ENCODE data around the gene ARCN1. TPM values are rescaled to one million over a fixed set of nuclear protein-coding genes. Genes with fewer than 3 reads are reported as not detected.

The ARCN1 gene
- total and polyA plus RNA-seq, 9 of the 15 experiments (the other 6 are each of a cell fraction or from before 2014, with no cell fraction given) = 30.0 to 224 (median 76.4) TPM

DNA sequence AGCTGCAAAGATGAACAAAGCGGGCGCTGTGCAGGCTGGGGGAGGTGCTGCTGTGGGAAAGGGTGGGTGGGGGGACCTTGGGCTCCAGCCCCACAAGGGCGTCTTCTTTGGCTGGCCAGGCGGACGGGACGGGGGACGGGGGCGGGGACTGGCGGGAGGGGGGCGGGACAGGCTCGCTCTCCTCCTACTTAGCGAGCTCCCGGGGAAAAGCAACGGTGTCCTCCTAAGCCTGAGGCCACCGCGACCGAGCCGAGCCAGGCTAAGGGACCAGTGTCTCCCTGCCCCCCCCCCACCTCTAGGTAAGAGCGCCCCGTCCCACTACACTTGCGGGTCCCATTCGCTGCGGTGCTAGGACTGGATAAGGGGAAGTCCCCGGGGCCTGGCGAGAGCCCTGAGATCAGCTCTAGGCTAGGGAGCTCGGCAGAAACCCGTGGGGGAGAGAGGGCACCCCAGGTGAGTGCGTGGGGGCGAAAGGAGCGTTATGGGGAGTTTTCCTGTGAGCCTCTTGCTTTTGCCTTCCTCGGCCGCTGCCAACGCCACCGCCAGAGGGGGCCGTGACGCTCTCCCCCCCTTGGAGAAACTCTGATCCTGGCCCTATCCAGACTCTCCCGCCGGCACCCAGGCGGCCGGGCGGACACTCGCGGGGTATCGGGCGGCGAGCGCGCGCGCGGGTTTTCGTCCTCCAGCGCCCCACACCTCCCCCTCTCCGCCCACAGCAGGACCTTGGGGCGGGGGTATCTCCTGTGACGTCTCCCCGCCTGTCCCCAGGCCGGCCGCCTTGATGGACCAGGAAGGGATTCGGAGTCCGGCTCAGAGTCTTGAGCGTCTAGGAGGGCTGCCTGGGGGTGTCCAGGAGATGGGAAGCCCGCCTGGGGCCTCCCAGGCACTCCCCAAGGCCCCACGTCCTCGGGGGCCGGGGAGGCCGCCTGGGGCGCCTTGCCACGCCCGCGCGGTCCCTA lies 35.5 kb downstream of the ARCN1 start, which contains the start of gene PHLDB1 (continued):
- no peak for TF ChIP-seq CREB3 (tag; conservative IDR thresholded peaks at IDR 0.05; ENCODE audit: low read depth)
- TF ChIP-seq TRIM28 (IDR thresholded peaks at IDR 0.05) = no peak
- TF ChIP-seq RBFOX2 (IDR thresholded peaks at IDR 0.05; ENCODE audit: low read depth, low read length) = peak; percentile 83
- TF ChIP-seq CBFA2T3 (IDR thresholded peaks at IDR 0.05) = no peak
- no peak for TF ChIP-seq NR2F6 (CRISPR knock-in tag; IDR thresholded peaks at IDR 0.05)
- no peak for TF ChIP-seq ZNF311 (CRISPR knock-in tag; IDR thresholded peaks at IDR 0.05)
- TF ChIP-seq JUND (IDR thresholded peaks at IDR 0.05; ENCODE audit: borderline replicate concordance, low read depth, low read length) = 0 out of 2 replicates have a peak, but pooled peaks have one; percentile 16
- no peak; the same call in 2 of the 3 replicates for TF ChIP-seq JUND (tag; IDR thresholded peaks at IDR 0.05; ENCODE audit: borderline replicate concordance, low read depth, low read length)
- no peak for TF ChIP-seq SMAD4 (CRISPR knock-in tag; conservative IDR thresholded peaks at IDR 0.05)
- no peak for TF ChIP-seq CREB1 (IDR thresholded peaks at IDR 0.05)
- no peak; the same call in 1 of the 2 replicates for TF ChIP-seq CREB1 (CRISPR knock-in tag; IDR thresholded peaks at IDR 0.05)
- no peak for TF ChIP-seq FOXA3 (CRISPR knock-in tag; conservative IDR thresholded peaks at IDR 0.05 in 1 of 2, IDR thresholded peaks at IDR 0.05 in 1 of 2)
- TF ChIP-seq TCF3 (CRISPR knock-in tag; IDR thresholded peaks at IDR 0.05) = no peak
- no peak for TF ChIP-seq HMGN3 (IDR thresholded peaks at IDR 0.05; ENCODE audit: borderline replicate concordance, extremely low read depth, insufficient read length, low read depth, low read length)
- peak; percentile 57 for TF ChIP-seq TAF1 (IDR thresholded peaks at IDR 0.05; ENCODE audit: control insufficient read depth, extremely low read depth, insufficient read depth, low read length, severe bottlenecking)
- no peak for TF ChIP-seq BACH1 (tag; IDR thresholded peaks at IDR 0.05)
- TF ChIP-seq, protein P1, sequence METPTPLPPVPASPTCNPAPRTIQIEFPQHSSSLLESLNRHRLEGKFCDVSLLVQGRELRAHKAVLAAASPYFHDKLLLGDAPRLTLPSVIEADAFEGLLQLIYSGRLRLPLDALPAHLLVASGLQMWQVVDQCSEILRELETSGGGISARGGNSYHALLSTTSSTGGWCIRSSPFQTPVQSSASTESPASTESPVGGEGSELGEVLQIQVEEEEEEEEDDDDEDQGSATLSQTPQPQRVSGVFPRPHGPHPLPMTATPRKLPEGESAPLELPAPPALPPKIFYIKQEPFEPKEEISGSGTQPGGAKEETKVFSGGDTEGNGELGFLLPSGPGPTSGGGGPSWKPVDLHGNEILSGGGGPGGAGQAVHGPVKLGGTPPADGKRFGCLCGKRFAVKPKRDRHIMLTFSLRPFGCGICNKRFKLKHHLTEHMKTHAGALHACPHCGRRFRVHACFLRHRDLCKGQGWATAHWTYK (CRISPR knock-in tag; IDR thresholded peaks at IDR 0.05) = no peak
- TF ChIP-seq JUN (IDR thresholded peaks at IDR 0.05; ENCODE audit: borderline replicate concordance, low read depth, low read length) = no peak
- no peak for TF ChIP-seq JUN (CRISPR knock-in tag; IDR thresholded peaks at IDR 0.05; ENCODE audit: borderline replicate concordance)
- peak; percentile 19; the same call in 1 of the 2 replicates for TF ChIP-seq RBM14 (IDR thresholded peaks at IDR 0.05; ENCODE audit: borderline replicate concordance, insufficient read depth, low read depth, low read length)
- 0 out of 2 replicates have a peak, but pooled peaks have one; percentile 12 for TF ChIP-seq CREB3L1 (IDR thresholded peaks at IDR 0.05; ENCODE audit: borderline replicate concordance, low read depth)
- no peak for TF ChIP-seq POLR3G (IDR thresholded peaks at IDR 0.05; ENCODE audit: extremely low read depth, insufficient read length, insufficient replicate concordance)

Data from K562 (cell line).